ENCODE results near the gene ADPRHL1.

- TF ChIP-seq CTCF (IDR thresholded peaks at IDR 0.05) (no peak), POLR2A (IDR thresholded peaks at IDR 0.05) (no peak), POLR2AphosphoS5 (IDR thresholded peaks at IDR 0.05) (no peak), EP300 (IDR thresholded peaks at IDR 0.05) (no peak)
Measured at GRCh38 chr13:113433391-113433916, 19.8 kb downstream of the ADPRHL1 start.
